ENCODE measurements around the gene AKT3.

Gene AKT3

GRCh38 chr1:243706563-243706962, 143.5 kb downstream of the AKT3 start:
- Mint-ChIP-seq H3K36me3 (ENCODE audit: low read depth) (no peaks in the 10 kb centered on the region), H3K4me1 (peaks cover 3% of the 10 kb centered on the region), H3K4me3 (no peak overlapping the region), H3K27ac (no peak overlapping the region), H3K27me3 (ENCODE audit: low read depth) (no peaks in the 10 kb centered on the region), H3K9me3 (no peaks in the 10 kb centered on the region)
- TF ChIP-seq CTCF (IDR thresholded peaks at IDR 0.05; ENCODE audit: unreplicated experiment in 3 of 3), result no peak

- H3K27me3 Mint-ChIP-seq (ENCODE audit: low read depth), result no peaks in the 10 kb centered on the region
- H3K4me1 Mint-ChIP-seq, result no peaks in the 10 kb centered on the region
- no peak for TF ChIP-seq CTCF (IDR thresholded peaks at IDR 0.05; ENCODE audit: unreplicated experiment in 3 of 3)
- H3K4me3 Mint-ChIP-seq, result no peak overlapping the region
- no peaks in the 10 kb centered on the region for H3K36me3 Mint-ChIP-seq (ENCODE audit: low read depth)
- H3K9me3 Mint-ChIP-seq, result no peaks in the 10 kb centered on the region
- no peak overlapping the region for H3K27ac Mint-ChIP-seq
These were observed 144.5 kb downstream of the AKT3 start for GRCh38 chr1:243705585-243705984.

GRCh38 chr1:243701872-243702271, 148.2 kb downstream of the AKT3 start:
- no peak overlapping the region for H3K27ac Mint-ChIP-seq
- H3K36me3 Mint-ChIP-seq (ENCODE audit: low read depth), result no peaks in the 10 kb centered on the region
- no peaks in the 10 kb centered on the region for H3K4me1 Mint-ChIP-seq
- H3K4me3 Mint-ChIP-seq, result no peak overlapping the region
- no peak for TF ChIP-seq CTCF (IDR thresholded peaks at IDR 0.05; ENCODE audit: unreplicated experiment in 3 of 3)
- H3K27me3 Mint-ChIP-seq (ENCODE audit: low read depth), result no peaks in the 10 kb centered on the region
- no peaks in the 10 kb centered on the region for H3K9me3 Mint-ChIP-seq

GRCh38 chr1:243693800-243694199, 156.2 kb downstream of the AKT3 start:
- Mint-ChIP-seq H3K9me3 (no peaks in the 10 kb centered on the region), H3K27me3 (ENCODE audit: low read depth) (no peaks in the 10 kb centered on the region), H3K4me1 (peaks cover 5% of the 10 kb centered on the region), H3K27ac (no peak overlapping the region), H3K36me3 (ENCODE audit: low read depth) (peaks cover 11% of the 10 kb centered on the region), H3K4me3 (no peak overlapping the region)
- TF ChIP-seq CTCF (IDR thresholded peaks at IDR 0.05; ENCODE audit: unreplicated experiment in 3 of 3), result no peak

- no peak for TF ChIP-seq CTCF (IDR thresholded peaks at IDR 0.05; ENCODE audit: unreplicated experiment in 3 of 3)
- Mint-ChIP-seq H3K27ac (no peak overlapping the region), H3K4me3 (no peak overlapping the region)
These were observed 163.9 kb downstream of the AKT3 start for GRCh38 chr1:243686159-243686558.

GRCh38 chr1:243680860-243681259, 169.2 kb downstream of the AKT3 start:
- TF ChIP-seq CTCF (IDR thresholded peaks at IDR 0.05; ENCODE audit: unreplicated experiment in 3 of 3), result no peak
- Mint-ChIP-seq H3K27me3 (ENCODE audit: low read depth) (no peaks in the 10 kb centered on the region), H3K4me3 (no peak overlapping the region), H3K4me1 (no peaks in the 10 kb centered on the region), H3K36me3 (ENCODE audit: low read depth) (peaks cover 21% of the 10 kb centered on the region), H3K9me3 (no peaks in the 10 kb centered on the region), H3K27ac (no peak overlapping the region)

More at GRCh38 chr1:243686159-243686558, 163.9 kb downstream of the AKT3 start:
- Mint-ChIP-seq H3K27me3 (ENCODE audit: low read depth) (no peaks in the 10 kb centered on the region), H3K4me1 (no peaks in the 10 kb centered on the region), H3K9me3 (no peaks in the 10 kb centered on the region), H3K36me3 (ENCODE audit: low read depth) (peaks cover 19% of the 10 kb centered on the region)

All from nephron (organoid).